Measurements from ENCODE around the gene PHPT1. TPM values are rescaled to one million over a fixed set of nuclear protein-coding genes. Genes with fewer than 3 reads are reported as not detected.

PHPT1 gene
- total and polyA plus RNA-seq, 2 of the 8 experiments (the other 6 are each of a cell fraction or from before 2014, with no cell fraction given): 109 to 226 TPM

DNA sequence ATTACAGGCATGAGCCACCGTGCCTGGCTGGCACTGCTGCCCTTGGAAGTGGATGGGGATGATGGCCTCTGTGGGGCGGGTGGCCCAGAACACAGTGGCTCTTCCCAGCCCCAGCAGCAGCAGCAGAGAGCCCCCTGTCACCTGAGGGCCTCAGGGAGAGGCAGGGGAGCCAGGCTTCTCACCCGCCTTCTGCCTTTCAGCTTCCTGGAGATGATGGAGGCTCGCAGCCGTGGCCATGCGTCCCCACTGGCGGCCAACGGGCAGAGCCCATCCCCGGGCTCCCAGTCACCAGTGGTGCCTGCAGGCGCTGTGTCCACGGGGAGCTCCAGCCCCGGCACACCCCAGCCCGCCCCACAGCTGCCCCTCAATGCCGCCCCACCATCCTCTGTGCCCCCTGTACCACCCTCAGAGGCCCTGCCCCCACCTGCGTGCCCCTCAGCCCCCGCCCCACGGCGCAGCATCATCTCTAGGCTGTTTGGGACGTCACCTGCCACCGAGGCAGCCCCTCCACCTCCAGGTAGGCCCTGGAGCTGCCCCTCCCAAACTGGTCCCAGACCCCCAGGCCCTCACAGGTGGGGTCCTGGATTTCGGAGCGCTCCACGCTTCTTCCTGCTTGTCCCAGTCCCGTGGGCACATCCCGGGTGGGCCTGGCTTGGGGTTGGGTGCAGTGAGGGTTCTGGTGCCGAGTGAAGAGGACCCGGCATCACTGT is 11.9 kb upstream of the PHPT1 start:
- CTCF ChIA-PET (ENCODE audit: partially characterized antibody): interaction anchor here (0.6 to 8.9 kb wide), 5 partner anchors 16 to 232 kb away, joined by 3 to 131 read pairs (median 4); no protein-coding TSS in a partner anchor

More for the DNA sequence above, 11.9 kb upstream of the PHPT1 start:
- Histone ChIP-seq H2BK120ac (replicated peaks; ENCODE audit: low read depth, low read length) (no peak overlapping the region), H2BK15ac (ENCODE audit: low read length) (no peak overlapping the region), H4K91ac (replicated peaks; ENCODE audit: insufficient read length, low read length) (no peak overlapping the region), H4K5ac (ENCODE audit: insufficient read length, low read depth, low read length) (no peak overlapping the region), H3K14ac (ENCODE audit: insufficient read length) (no peak overlapping the region), H3K4me1 (replicated peaks in 1 of 4; ENCODE audit: control insufficient read depth in 3 of 4, insufficient read depth in 4 of 4, low read length in 3 of 4) (peaks cover 5 to 21% (median 14%) of the 10 kb centered on the region in 4 experiments), H3K23ac (ENCODE audit: insufficient read length) (no peak overlapping the region), H3K18ac (ENCODE audit: extremely low read depth, low read length) (no peak overlapping the region), H3K23me2 (ENCODE audit: low read depth, low read length) (no peaks in the 10 kb centered on the region), H3K27ac (ENCODE audit: low read depth, low read length) (no peak overlapping the region), H4K20me1 (replicated peaks in 1 of 2; ENCODE audit: control insufficient read depth in 1 of 2, insufficient read depth in 2 of 2, low read length in 2 of 2) (peaks cover 0 to 6% of the 10 kb centered on the region in 2 experiments), H2BK5ac (ENCODE audit: low read depth, low read length) (no peak overlapping the region), H2BK12ac (ENCODE audit: low read depth, low read length) (no peak overlapping the region), H4K8ac (ENCODE audit: extremely low read depth, insufficient read depth, low read length) (no peak overlapping the region), H3K9ac (replicated peaks in 1 of 4; ENCODE audit: extremely low read depth in 1 of 4, low read depth in 3 of 4, low read length in 3 of 4) (no peak overlapping the region), H2BK20ac (ENCODE audit: low read length) (no peak overlapping the region), H3K4me3 (ENCODE audit: extremely low read depth in 1 of 4, insufficient read depth in 2 of 4, low read depth in 3 of 4, low read length in 4 of 4) (no peak overlapping the region), H2AFZ (ENCODE audit: low read length) (no peak overlapping the region), H3K56ac (replicated peaks; ENCODE audit: insufficient read length, low read depth, low read length) (no peak overlapping the region), H3K79me1 (ENCODE audit: low read depth, low read length) (no peaks in the 10 kb centered on the region), H3K36me3 (ENCODE audit: control insufficient read depth in 2 of 4, insufficient read depth in 4 of 4, low read length in 3 of 4) (peaks cover 0 to 29% (median 4%) of the 10 kb centered on the region in 4 experiments; a peak in 3 of 8 replicates), H3K4me2 (ENCODE audit: insufficient read depth in 1 of 2, low read depth in 2 of 2, low read length in 2 of 2) (no peak overlapping the region), H2AK5ac (ENCODE audit: low read depth, low read length) (no peak overlapping the region), H3K9me3 (ENCODE audit: insufficient read depth in 2 of 2, low read depth in 1 of 2, low read length in 1 of 2) (no peaks in the 10 kb centered on the region), H3K27me3 (replicated peaks in 1 of 4; ENCODE audit: control insufficient read depth in 3 of 4, extremely low read depth in 1 of 4, insufficient read depth in 3 of 4, low read length in 3 of 4) (no peaks in the 10 kb centered on the region), H3K79me2 (ENCODE audit: control insufficient read depth in 1 of 2, insufficient read depth in 2 of 2, low read length in 2 of 2) (no peaks in the 10 kb centered on the region), H3K4ac (replicated peaks; ENCODE audit: insufficient read length, low read depth, low read length) (no peak overlapping the region)
- DNase-seq (ENCODE audit: low read depth in 1 of 2, low spot score in 2 of 2) (no peak), FAIRE-seq (no peak)
- TF ChIP-seq HDAC2 (IDR thresholded peaks at IDR 0.05; ENCODE audit: borderline replicate concordance in 1 of 2, low read depth in 2 of 2, low read length in 2 of 2) (no peak), TCF12 (IDR thresholded peaks at IDR 0.05; ENCODE audit: low read depth, low read length) (no peak), JUND (IDR thresholded peaks at IDR 0.05; ENCODE audit: low read length) (no peak), EP300 (IDR thresholded peaks at IDR 0.05; ENCODE audit: borderline replicate concordance in 1 of 2, low read depth in 2 of 2, low read length in 2 of 2) (no peak), CREB1 (IDR thresholded peaks at IDR 0.05) (no peak), POLR2A (IDR thresholded peaks at IDR 0.05; ENCODE audit: control extremely low read depth in 1 of 2, low read depth in 2 of 2, low read length in 2 of 2) (no peak), BACH1 (IDR thresholded peaks at IDR 0.05; ENCODE audit: low read length) (no peak), RFX5 (IDR thresholded peaks at IDR 0.05; ENCODE audit: borderline replicate concordance, low read depth, low read length) (no peak), SP2 (IDR thresholded peaks at IDR 0.05; ENCODE audit: low read length) (no peak), KDM1A (IDR thresholded peaks at IDR 0.05; ENCODE audit: borderline replicate concordance, low read length) (no peak), CTBP2 (IDR thresholded peaks at IDR 0.05; ENCODE audit: borderline replicate concordance, insufficient read depth, insufficient read length, low read length) (no peak), ASH2L (IDR thresholded peaks at IDR 0.05; ENCODE audit: low read length) (no peak)
- 98% methylated on average over 9 of the region's 27 CpGs; no CpG with 5 or more reads in 1 of the 2 experiments for WGBS, 2 experiments (ENCODE audit: extremely low coverage in 1 of 2, insufficient coverage in 1 of 2, insufficient read length in 1 of 2, insufficient replicate concordance in 2 of 2, low coverage in 1 of 2, low lambda C conversion rate in 2 of 2, missing lambda C conversion rate in 1 of 2)
- POLR2A ChIA-PET (ENCODE audit: partially characterized antibody): interaction anchor here (0.7 to 20.5 kb wide), 7 partner anchors 9 to 107 kb away, joined by 3 to 248 read pairs (median 4); partner anchors contain the start of gene MAMDC4
